A673 (cell line): ENCODE data around the gene PRR5L. TPM values are rescaled to one million over a fixed set of nuclear protein-coding genes. Genes with fewer than 3 reads are reported as not detected.
A peak's percentile ranks its signal among the peaks of the same experiment; 100 is the strongest.

Experiments used
- BruUV-seq: library from RNA; stranded (reverse); fragments of 400-500 nt; replicated peaks from 2 replicates; lab custom pipeline; 2021; lab: Mats Ljungman, UMichigan
- CTCF ChIA-PET: fragments of 300-600 bp; sonication (Branson Sonifier 250); formaldehyde crosslinking; loops from one replicate; lab custom pipeline; 2022; ENCODE audit warnings: antibody characterized with exemption; lab: Charles Lee
- POLR2A ChIA-PET: fragments of 300-600 bp; sonication (Branson Sonifier 250); formaldehyde crosslinking; loops from one replicate; lab custom pipeline; 2022; ENCODE audit warnings: antibody characterized with exemption; ENCODE audit not compliant: low non-redundant PET; lab: Charles Lee
- DNase-seq: peaks from one replicate; pipeline ENCODE4 v3.0.0-alpha.2; 2015; ENCODE audit warnings: low spot score
- H3K27ac ChIP-seq: fragments of 200-600 bp; sonication (generic); 2 replicates; pipeline ENCODE4 v1.5.1; 2016; ENCODE audit warnings: mixed run types, low read depth, mild to moderate bottlenecking, mixed read lengths, antibody characterized with exemption, low read length; ENCODE audit not compliant: poor library complexity, severe bottlenecking
- H3K27me3 ChIP-seq: fragments of 200-600 bp; sonication (generic); replicated peaks from 2 replicates; pipeline ENCODE4 v1.6.1; 2017; ENCODE audit warnings: mixed run types, low read depth, mild to moderate bottlenecking, mixed read lengths, antibody characterized with exemption, low read length; ENCODE audit not compliant: insufficient read depth, poor library complexity
- H3K36me3 ChIP-seq: fragments of 200-600 bp; sonication (generic); 2 replicates; pipeline ENCODE4 v1.6.1; 2016; ENCODE audit warnings: mixed run types, mild to moderate bottlenecking, mixed read lengths, antibody characterized with exemption, low read length; ENCODE audit not compliant: insufficient read depth, poor library complexity, severe bottlenecking
- H3K4me1 ChIP-seq: fragments of 200-600 bp; sonication (generic); 2 replicates; pipeline ENCODE4 v1.6.1; 2017; ENCODE audit warnings: mixed run types, mild to moderate bottlenecking, mixed read lengths, antibody characterized with exemption, low read length; ENCODE audit not compliant: insufficient read depth, poor library complexity, severe bottlenecking
- H3K4me3 ChIP-seq: fragments of 200-600 bp; sonication (generic); 2 replicates; pipeline ENCODE4 v1.5.1; 2016; ENCODE audit warnings: low read depth, mixed run types, mild to moderate bottlenecking, mixed read lengths, low read length; ENCODE audit not compliant: poor library complexity, severe bottlenecking
- H3K9me3 ChIP-seq: fragments of 200-600 bp; sonication (generic); 2 replicates; pipeline ENCODE4 v1.6.1; 2016; ENCODE audit warnings: mixed run types, low read depth, mild to moderate bottlenecking, mixed read lengths, antibody characterized with exemption, low read length; ENCODE audit not compliant: poor library complexity, severe bottlenecking
- EZH2 ChIP-seq: fragments of 200-600 bp; sonication (generic); IDR thresholded peaks from 2 replicates; pipeline ENCODE4 v1.6.1; 2017; ENCODE audit warnings: borderline replicate concordance, low read depth, mild to moderate bottlenecking, mixed read lengths, antibody characterized with exemption, low read length; ENCODE audit not compliant: poor library complexity, severe bottlenecking
- intact Hi-C: fragments of 100-400 bp; cut with micrococcal nuclease; formaldehyde crosslinking; loops from one replicate; pipeline ENCODE4 v1.10.0; 2022; ENCODE audit not compliant: unreplicated experiment
- total RNA-seq: library from RNA; stranded (reverse); gene quantifications from 2 replicates; pipeline ENCODE4 v1.2.3, GENCODE V29; 2021
- TF ChIP-seq, protein P1 (sequence below): fragments of 300-800, 200-600 bp; sonication (generic); conservative IDR thresholded peaks from 2 replicates; pipeline ENCODE4 v1.5.1; 2017; ENCODE audit warnings: low read depth, mild to moderate bottlenecking, antibody characterized with exemption, low read length, moderate library complexity, mixed read lengths

The PRR5L gene
- total RNA-seq, 1 experiment from 2014 or later, result 102 TPM

DNA sequence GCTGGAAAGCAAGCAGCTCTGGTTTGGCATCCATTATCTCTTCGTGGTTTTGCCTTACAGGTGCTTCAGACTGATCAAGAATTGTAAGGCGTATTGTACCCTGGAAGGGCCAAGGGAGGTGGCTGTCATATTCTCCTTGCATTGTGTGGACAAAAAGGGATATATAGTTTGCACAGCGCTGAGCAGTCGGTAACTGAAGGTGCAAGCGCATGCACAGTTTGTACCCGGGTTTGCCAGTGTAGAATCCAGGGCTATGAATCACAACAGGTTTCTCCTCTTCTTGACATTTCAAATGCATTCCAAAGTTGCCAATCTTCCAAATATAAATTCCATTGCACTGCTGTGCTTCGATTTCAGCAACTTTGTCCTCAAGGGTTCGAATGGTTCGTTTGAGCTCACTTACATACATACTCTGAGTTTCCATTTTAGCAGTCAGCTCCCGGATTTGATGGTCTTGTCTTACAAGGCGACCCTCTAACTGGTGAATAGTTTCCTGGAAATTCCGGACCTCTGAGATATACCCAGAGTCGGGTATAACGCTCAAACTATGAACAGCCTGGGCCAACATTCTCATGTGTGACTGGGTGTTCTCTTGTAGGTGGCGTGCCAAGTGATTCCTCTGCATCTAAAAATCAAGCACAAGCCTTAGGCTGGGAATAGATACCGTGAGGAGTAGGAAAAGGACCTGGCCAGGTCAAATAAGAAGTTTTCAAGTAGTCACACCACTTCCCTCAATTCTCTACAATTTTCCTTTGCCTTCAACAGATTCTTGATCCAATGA lies 194.1 kb downstream of the PRR5L start:
- POLR2A ChIA-PET, result no interaction called here
- TF ChIP-seq, protein P1, sequence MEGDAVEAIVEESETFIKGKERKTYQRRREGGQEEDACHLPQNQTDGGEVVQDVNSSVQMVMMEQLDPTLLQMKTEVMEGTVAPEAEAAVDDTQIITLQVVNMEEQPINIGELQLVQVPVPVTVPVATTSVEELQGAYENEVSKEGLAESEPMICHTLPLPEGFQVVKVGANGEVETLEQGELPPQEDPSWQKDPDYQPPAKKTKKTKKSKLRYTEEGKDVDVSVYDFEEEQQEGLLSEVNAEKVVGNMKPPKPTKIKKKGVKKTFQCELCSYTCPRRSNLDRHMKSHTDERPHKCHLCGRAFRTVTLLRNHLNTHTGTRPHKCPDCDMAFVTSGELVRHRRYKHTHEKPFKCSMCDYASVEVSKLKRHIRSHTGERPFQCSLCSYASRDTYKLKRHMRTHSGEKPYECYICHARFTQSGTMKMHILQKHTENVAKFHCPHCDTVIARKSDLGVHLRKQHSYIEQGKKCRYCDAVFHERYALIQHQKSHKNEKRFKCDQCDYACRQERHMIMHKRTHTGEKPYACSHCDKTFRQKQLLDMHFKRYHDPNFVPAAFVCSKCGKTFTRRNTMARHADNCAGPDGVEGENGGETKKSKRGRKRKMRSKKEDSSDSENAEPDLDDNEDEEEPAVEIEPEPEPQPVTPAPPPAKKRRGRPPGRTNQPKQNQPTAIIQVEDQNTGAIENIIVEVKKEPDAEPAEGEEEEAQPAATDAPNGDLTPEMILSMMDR, result no peak
- TF ChIP-seq EZH2, result no peak

DNA sequence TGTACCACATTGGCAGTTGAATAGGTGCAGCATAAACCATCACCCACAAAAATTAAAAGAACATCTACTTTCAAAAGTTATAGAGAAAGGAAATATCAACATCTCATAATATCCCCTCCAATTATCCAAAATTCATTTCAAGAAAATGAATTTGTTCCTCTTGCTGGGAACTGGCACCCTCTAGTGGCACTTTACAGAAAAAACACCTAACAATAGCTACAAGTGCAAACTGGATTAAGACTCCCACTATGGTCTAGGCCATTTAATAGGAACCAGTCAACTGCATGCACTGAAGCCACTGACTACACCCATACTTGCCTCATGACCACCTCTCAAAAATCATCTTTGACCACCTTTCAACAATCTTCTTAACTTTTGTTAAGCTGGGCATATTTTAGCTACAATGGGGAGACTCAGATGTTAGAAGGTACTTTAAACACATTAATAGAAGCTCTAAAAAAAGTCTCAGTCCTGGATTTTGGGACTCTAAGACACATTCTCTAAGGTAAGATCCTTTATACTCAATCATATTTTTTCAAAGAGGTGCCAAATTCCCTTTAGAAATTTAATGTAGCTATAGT lies 196.7 kb downstream of the PRR5L start:
- Histone ChIP-seq H3K4me1 (peaks cover 11% of the 10 kb centered on the region), H3K27me3 (no peaks in the 10 kb centered on the region), H3K4me3 (no peak overlapping the region), H3K36me3 (peaks cover 82% of the 10 kb centered on the region), H3K27ac (no peak overlapping the region), H3K9me3 (no peaks in the 10 kb centered on the region)
- TF ChIP-seq EZH2, result no peak
- TF ChIP-seq, protein P1, result peak; percentile 100
- intact Hi-C loops, result loop anchor here (1.0 to 5.0 kb wide), 3 partner anchors 111 to 201 kb away; no protein-coding TSS in a partner anchor
- no TSS peak for BruUV-seq
- ChIA-PET CTCF (interaction anchor here (0.6 to 1.8 kb wide), 25 partner anchors 9 to 1980 kb away, joined by 3 to 24 read pairs (median 4); partner anchors contain the start of gene TRAF6), POLR2A (interaction anchor here (0.5 kb wide), 1 partner anchor 9 kb away, joined by 3 read pairs; no protein-coding TSS in a partner anchor)
- DNase-seq, result peak; percentile 86

More for the DNA sequence above, 194.1 kb downstream of the PRR5L start:
- intact Hi-C loops, result loop anchor here (5.0 kb wide), 2 partner anchors 108 to 183 kb away; no protein-coding TSS in a partner anchor
- H3K9me3 ChIP-seq, result no peaks in the 10 kb centered on the region
- BruUV-seq, result no TSS peak
- peaks cover 63% of the 10 kb centered on the region for H3K36me3 ChIP-seq
- H3K27ac ChIP-seq, result no peak overlapping the region
- no peaks in the 10 kb centered on the region for H3K27me3 ChIP-seq
- no peak for DNase-seq
- H3K4me3 ChIP-seq, result no peak overlapping the region
- CTCF ChIA-PET, result interaction anchor here (0.5 kb wide), 1 partner anchor 114 kb away, joined by 6 read pairs; no protein-coding TSS in a partner anchor
- peaks cover 37% of the 10 kb centered on the region for H3K4me1 ChIP-seq

DNA sequence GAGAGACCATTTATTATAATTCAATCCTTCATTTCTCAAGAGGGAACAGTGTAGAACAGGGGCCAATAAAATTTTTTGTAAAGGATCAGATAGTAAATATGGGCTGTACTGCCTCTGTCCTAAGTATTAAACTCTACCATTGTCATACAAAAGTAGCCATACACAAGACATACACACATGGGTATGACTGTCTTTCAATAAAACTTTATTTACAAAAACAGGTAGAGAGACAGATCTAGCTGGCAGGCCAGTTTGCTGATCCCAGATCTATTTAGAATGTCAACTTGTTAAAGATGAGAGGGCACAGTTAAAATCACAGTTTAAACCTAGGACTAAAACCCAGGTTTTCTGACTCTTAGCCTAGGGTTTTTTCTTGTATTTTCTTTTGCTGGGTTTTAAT lies 197.2 kb downstream of the PRR5L start:
- Histone ChIP-seq H3K36me3 (peaks cover 86% of the 10 kb centered on the region), H3K27me3 (no peaks in the 10 kb centered on the region), H3K27ac (no peak overlapping the region), H3K4me3 (no peak overlapping the region), H3K9me3 (no peaks in the 10 kb centered on the region), H3K4me1 (peaks cover 6% of the 10 kb centered on the region)
- BruUV-seq, result no TSS peak
- TF ChIP-seq EZH2, result no peak
- TF ChIP-seq, protein P1, result no peak
- DNase-seq, result no peak
- ChIA-PET CTCF (interaction anchor here (0.6 to 1.8 kb wide), 24 partner anchors 9 to 1980 kb away, joined by 3 to 24 read pairs (median 4); partner anchors contain the start of gene TRAF6), POLR2A (no interaction called here)
- intact Hi-C loops, result loop anchor here (5.0 kb wide), 2 partner anchors 111 to 186 kb away; no protein-coding TSS in a partner anchor
